Neural progenitor cell (in vitro differentiated cells): ENCODE measurements around the gene TMEM52. TPM values are rescaled to one million over a fixed set of nuclear protein-coding genes. Genes with fewer than 3 reads are reported as not detected.
A peak's percentile ranks its signal among the peaks of the same experiment; 100 is the strongest.

Experiments used
- DNase-seq: peaks from one replicate; pipeline ENCODE4 v3.0.0-alpha.2; 2016; ENCODE audit warnings: low spot score
- H2AFZ ChIP-seq: fragments of 200-600 bp; sonication (generic); replicated peaks from 2 replicates; pipeline ENCODE4 v1.6.1; 2016; ENCODE audit warnings: antibody characterized with exemption
- H3F3A ChIP-seq: fragments of 200-600 bp; sonication (generic); 2 replicates; pipeline ENCODE4 v1.6.1; 2016; ENCODE audit warnings: antibody characterized with exemption, low read depth
- H3K27ac ChIP-seq: fragments of 200-600 bp; sonication (generic); 2 replicates; pipeline ENCODE4 v1.5.1; 2016; ENCODE audit warnings: mild to moderate bottlenecking
- H3K27me3 ChIP-seq: fragments of 200-600 bp; sonication (generic); 2 replicates; pipeline ENCODE4 v1.6.1; 2016; ENCODE audit warnings: mild to moderate bottlenecking, moderate library complexity
- H3K36me3 ChIP-seq: fragments of 200-600 bp; sonication (generic); 2 replicates; pipeline ENCODE4 v1.5.1; 2016
- H3K4me1 ChIP-seq: fragments of 200-600 bp; sonication (generic); 2 replicates; pipeline ENCODE4 v1.6.1; 2016; ENCODE audit warnings: mixed run types
- H3K4me2 ChIP-seq: fragments of 200-600 bp; sonication (generic); 2 replicates; pipeline ENCODE4 v1.6.1; 2016
- H3K4me3 ChIP-seq: fragments of 200-600 bp; sonication (generic); 2 replicates; pipeline ENCODE4 v1.5.1; 2016
- H3K79me2 ChIP-seq: fragments of 200-600 bp; sonication (generic); 2 replicates; pipeline ENCODE4 v1.6.1; 2016; ENCODE audit warnings: low read depth
- H3K9ac ChIP-seq: fragments of 200-600 bp; sonication (generic); 2 replicates; pipeline ENCODE4 v1.6.1; 2016
- H3K9me3 ChIP-seq: fragments of 200-600 bp; sonication (generic); 2 replicates; pipeline ENCODE4 v1.5.1; 2016; ENCODE audit warnings: low read depth
- H4K20me1 ChIP-seq: fragments of 200-600 bp; sonication (generic); 2 replicates; pipeline ENCODE4 v1.6.1; 2016; ENCODE audit warnings: low read depth
- H3K27ac Mint-ChIP-seq: 3 replicates; pipeline ENCODE4 v1.8.0; 2021; ENCODE audit warnings: mixed read lengths
- H3K27me3 Mint-ChIP-seq: 2 replicates; pipeline ENCODE4 v1.8.0; 2022; ENCODE audit warnings: low read depth, mild to moderate bottlenecking, inconsistent platforms, moderate library complexity, mixed read lengths; ENCODE audit not compliant: insufficient read depth
- H3K36me3 Mint-ChIP-seq: 3 replicates; pipeline ENCODE4 v1.8.0; 2021; ENCODE audit warnings: mixed read lengths
- H3K4me1 Mint-ChIP-seq: 3 replicates; pipeline ENCODE4 v1.8.0; 2021; ENCODE audit warnings: mixed read lengths
- H3K4me3 Mint-ChIP-seq: 3 replicates; pipeline ENCODE4 v1.8.0; 2021; ENCODE audit warnings: mild to moderate bottlenecking, moderate library complexity, mixed read lengths
- H3K9me3 Mint-ChIP-seq: 3 replicates; pipeline ENCODE4 v1.8.0; 2020; ENCODE audit warnings: mixed read lengths
- EZH2 ChIP-seq: fragments of 200-600 bp; sonication (generic); IDR thresholded peaks from 2 replicates; pipeline ENCODE4 v1.6.1; 2017; ENCODE audit warnings: antibody characterized with exemption, mild to moderate bottlenecking, moderate library complexity
- EZH2phosphoT487 ChIP-seq: fragments of 200-600 bp; sonication (generic); IDR thresholded peaks from 2 replicates; pipeline ENCODE4 v1.6.1; 2017; ENCODE audit warnings: antibody characterized with exemption
- total RNA-seq: library from RNA; depleted of rRNA; stranded (reverse); fragments of >200 nt; gene quantifications from 2 replicates; pipeline ENCODE4 v1.2.3, GENCODE V29; 2015; ENCODE audit warnings: low replicate concordance
- TF ChIP-seq, protein P1 (sequence below): fragments of 200-600 bp; sonication (generic); IDR thresholded peaks from 2 replicates; pipeline ENCODE4 v1.5.1; 2017; ENCODE audit warnings: antibody characterized with exemption, mild to moderate bottlenecking

Gene TMEM52
- total RNA-seq, 1 donor from 2014 or later = 2.9 TPM

- H3K4me2 ChIP-seq = no peak overlapping the region
- H3K27me3 Mint-ChIP-seq = peaks cover 11% of the 10 kb centered on the region
Observed at GRCh38 chr1:1901641-1902294, 17.3 kb downstream of the TMEM52 start.

DNA sequence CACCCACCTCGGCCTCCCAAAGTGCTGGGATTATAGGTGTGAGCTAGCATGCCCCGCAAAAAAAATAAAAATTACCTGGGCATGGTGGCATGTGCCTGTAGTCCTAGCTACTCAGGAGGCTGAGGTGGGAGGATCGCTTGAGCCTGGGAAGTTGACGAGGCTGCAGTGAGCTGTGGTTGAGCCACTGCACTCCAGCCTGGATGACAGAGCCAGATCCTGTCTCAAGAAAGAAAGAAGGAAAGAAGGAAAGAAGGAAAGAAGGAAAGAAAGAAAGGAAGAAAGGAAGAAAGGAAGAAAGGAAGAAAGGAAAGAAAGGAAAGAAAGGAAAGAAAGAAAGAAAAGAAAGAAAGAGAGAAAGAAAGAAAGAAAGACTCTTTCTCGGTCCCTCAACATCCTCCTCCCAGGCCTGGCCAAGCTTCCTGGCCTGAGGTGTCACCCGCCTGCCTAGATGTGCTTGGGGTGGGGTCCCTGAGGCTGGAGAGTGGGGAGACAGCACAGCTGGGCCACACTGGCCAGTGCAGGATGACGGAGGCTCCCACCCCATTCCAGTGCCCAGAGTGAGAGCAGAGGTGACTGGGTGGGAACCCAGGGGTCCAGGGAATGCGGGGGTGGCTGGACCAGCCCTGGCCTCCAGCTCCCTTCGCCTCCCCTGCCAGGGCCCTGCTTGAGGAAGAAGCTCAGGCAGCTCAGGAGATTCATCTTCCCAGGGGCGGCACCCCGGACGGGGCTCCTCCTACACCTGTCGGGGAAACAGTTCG is 18.0 kb downstream of the TMEM52 start:
- peaks cover 5% of the 10 kb centered on the region for H3K9me3 Mint-ChIP-seq

More at GRCh38 chr1:1901641-1902294, 17.3 kb downstream of the TMEM52 start:
- Mint-ChIP-seq H3K27ac (no peak overlapping the region), H3K4me1 (peaks cover 6% of the 10 kb centered on the region), H3K9me3 (peaks cover 5% of the 10 kb centered on the region), H3K36me3 (no peaks in the 10 kb centered on the region), H3K4me3 (no peak overlapping the region)
- Histone ChIP-seq H3K27ac (no peak overlapping the region), H3K27me3 (no peaks in the 10 kb centered on the region), H2AFZ (no peak overlapping the region), H3K4me1 (no peaks in the 10 kb centered on the region), H4K20me1 (no peaks in the 10 kb centered on the region), H3K79me2 (no peaks in the 10 kb centered on the region), H3F3A (peaks cover 18% of the 10 kb centered on the region), H3K36me3 (no peaks in the 10 kb centered on the region), H3K9ac (no peak overlapping the region), H3K4me3 (no peak overlapping the region), H3K9me3 (no peaks in the 10 kb centered on the region)
- DNase-seq = no peak
- TF ChIP-seq EZH2 (no peak), EZH2phosphoT487 (no peak)
- TF ChIP-seq, protein P1, sequence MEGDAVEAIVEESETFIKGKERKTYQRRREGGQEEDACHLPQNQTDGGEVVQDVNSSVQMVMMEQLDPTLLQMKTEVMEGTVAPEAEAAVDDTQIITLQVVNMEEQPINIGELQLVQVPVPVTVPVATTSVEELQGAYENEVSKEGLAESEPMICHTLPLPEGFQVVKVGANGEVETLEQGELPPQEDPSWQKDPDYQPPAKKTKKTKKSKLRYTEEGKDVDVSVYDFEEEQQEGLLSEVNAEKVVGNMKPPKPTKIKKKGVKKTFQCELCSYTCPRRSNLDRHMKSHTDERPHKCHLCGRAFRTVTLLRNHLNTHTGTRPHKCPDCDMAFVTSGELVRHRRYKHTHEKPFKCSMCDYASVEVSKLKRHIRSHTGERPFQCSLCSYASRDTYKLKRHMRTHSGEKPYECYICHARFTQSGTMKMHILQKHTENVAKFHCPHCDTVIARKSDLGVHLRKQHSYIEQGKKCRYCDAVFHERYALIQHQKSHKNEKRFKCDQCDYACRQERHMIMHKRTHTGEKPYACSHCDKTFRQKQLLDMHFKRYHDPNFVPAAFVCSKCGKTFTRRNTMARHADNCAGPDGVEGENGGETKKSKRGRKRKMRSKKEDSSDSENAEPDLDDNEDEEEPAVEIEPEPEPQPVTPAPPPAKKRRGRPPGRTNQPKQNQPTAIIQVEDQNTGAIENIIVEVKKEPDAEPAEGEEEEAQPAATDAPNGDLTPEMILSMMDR = no peak

GRCh38 chr1:1899967-1900327 is 19.1 kb downstream of the TMEM52 start:
- Mint-ChIP-seq H3K4me3 (no peak overlapping the region), H3K9me3 (peaks cover 5% of the 10 kb centered on the region), H3K4me1 (peaks cover 8% of the 10 kb centered on the region), H3K27ac (no peak overlapping the region), H3K27me3 (peaks cover 8% of the 10 kb centered on the region), H3K36me3 (no peaks in the 10 kb centered on the region)
- no peak for DNase-seq
- H3K4me3 ChIP-seq = no peak overlapping the region
- peaks cover 5% of the 10 kb centered on the region for H3K4me1 ChIP-seq
- TF ChIP-seq EZH2 = no peak
- no peak for TF ChIP-seq EZH2phosphoT487
- TF ChIP-seq, protein P1 = no peak
- H3K27ac ChIP-seq = no peak overlapping the region
- no peaks in the 10 kb centered on the region for H3K9me3 ChIP-seq
- no peaks in the 10 kb centered on the region for H3K79me2 ChIP-seq
- H3K36me3 ChIP-seq = no peaks in the 10 kb centered on the region
- no peaks in the 10 kb centered on the region for H3K27me3 ChIP-seq
- H2AFZ ChIP-seq = no peak overlapping the region
- no peaks in the 10 kb centered on the region for H4K20me1 ChIP-seq
- peaks cover 12% of the 10 kb centered on the region for H3F3A ChIP-seq
- H3K4me2 ChIP-seq = no peak overlapping the region
- no peak overlapping the region for H3K9ac ChIP-seq

More for the DNA sequence above, 18.0 kb downstream of the TMEM52 start:
- Histone ChIP-seq H2AFZ (no peak overlapping the region), H3K36me3 (no peaks in the 10 kb centered on the region), H3K4me1 (no peaks in the 10 kb centered on the region), H3K9ac (no peak overlapping the region), H3F3A (peaks cover 17% of the 10 kb centered on the region), H3K4me2 (no peak overlapping the region), H3K9me3 (no peaks in the 10 kb centered on the region), H3K79me2 (no peaks in the 10 kb centered on the region), H3K4me3 (no peak overlapping the region), H3K27me3 (no peaks in the 10 kb centered on the region), H3K27ac (no peak overlapping the region), H4K20me1 (no peaks in the 10 kb centered on the region)
- Mint-ChIP-seq H3K27ac (peak overlapping the region; percentile 6), H3K36me3 (no peaks in the 10 kb centered on the region), H3K27me3 (peaks cover 9% of the 10 kb centered on the region), H3K4me3 (peak overlapping the region; percentile 33), H3K4me1 (peaks cover 3% of the 10 kb centered on the region)
- no peak for DNase-seq
- TF ChIP-seq, protein P1 = no peak
- no peak for TF ChIP-seq EZH2
- no peak for TF ChIP-seq EZH2phosphoT487
